HG03571 (cell line): ENCODE data around the gene ADCY1.

ENCODE experiments used
- ATAC-seq: cut with Tn5 transposase; IDR thresholded peaks from one replicate; pipeline ENCODE4 v1.9.1; 2021; ENCODE audit not compliant: unreplicated experiment

The ADCY1 gene

DNA sequence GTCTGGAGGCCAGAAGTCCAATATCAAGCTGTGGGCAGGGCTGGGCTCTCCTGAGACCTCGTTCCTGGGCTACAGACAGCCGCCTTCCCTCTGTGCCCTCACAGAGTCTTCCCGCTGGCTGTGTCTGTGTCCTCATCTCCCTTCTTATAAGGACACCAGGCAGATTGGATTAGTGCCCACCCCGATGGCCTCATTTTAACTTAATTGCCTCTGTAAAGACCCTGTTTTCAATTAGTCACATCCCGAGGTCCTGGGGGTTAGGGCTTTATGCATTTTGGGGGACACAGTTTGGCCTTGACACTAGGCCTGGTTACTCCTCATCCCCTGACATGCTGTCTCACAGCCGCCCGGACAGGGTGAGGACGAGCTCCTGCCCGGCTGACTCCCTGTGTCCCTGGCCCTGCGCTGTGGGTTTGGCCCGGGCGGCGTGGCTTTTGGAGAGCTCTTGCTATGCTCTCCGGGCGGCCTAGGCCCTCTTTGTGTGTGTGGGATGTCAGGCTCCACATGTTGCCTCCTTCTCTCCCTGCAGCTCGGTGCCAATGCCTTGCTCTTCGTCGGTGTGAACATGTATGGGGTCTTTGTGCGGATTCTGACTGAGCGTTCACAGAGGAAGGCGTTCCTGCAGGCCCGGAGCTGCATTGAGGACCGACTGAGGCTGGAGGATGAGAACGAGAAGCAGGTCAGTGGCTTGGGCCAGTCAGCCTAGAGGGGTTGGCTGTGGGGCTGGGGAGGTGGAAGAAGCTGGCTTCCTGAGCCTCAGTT lies 18.2 kb downstream of the ADCY1 start:
- no peak for ATAC-seq

DNA sequence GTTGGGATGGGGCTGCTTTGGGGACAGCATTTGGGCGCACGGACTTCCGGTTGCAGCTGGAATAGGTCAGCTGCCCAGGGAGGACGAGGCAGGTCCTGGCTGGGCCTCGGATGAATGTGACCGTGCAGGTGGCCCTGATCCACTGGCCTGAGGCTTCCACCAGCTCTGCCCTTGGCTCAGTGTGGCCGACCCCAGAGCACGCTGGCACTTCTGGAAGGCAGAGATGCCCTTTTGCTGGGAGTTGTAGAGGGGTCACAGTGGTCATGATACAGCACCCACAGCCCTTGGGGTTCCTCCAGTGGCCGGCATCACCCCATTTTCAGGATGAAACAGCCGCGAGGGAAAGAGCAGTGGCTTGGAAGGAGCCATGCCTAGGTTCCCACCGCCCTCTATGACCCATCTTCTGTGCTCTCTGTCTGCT lies 19.0 kb downstream of the ADCY1 start:
- no peak for ATAC-seq

DNA sequence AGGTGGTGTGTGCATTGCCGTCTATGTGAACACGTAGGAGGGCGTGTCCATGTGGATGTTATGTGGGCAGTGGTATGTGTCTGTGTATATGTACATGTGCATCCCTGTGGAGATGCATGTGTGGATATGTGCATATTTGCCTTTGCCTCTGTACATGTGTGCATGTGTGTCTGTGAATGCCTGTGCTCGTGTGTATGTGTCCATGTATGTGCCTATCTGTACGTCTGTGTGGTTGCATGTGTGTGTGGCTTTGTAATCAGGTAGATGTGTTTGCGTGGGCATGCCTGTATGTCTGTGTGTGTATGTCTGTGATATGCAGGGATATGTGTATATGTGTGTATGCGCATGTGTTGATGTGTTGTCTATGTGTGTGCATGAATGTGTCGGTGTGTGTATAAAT lies 19.7 kb downstream of the ADCY1 start:
- ATAC-seq, result no peak

DNA sequence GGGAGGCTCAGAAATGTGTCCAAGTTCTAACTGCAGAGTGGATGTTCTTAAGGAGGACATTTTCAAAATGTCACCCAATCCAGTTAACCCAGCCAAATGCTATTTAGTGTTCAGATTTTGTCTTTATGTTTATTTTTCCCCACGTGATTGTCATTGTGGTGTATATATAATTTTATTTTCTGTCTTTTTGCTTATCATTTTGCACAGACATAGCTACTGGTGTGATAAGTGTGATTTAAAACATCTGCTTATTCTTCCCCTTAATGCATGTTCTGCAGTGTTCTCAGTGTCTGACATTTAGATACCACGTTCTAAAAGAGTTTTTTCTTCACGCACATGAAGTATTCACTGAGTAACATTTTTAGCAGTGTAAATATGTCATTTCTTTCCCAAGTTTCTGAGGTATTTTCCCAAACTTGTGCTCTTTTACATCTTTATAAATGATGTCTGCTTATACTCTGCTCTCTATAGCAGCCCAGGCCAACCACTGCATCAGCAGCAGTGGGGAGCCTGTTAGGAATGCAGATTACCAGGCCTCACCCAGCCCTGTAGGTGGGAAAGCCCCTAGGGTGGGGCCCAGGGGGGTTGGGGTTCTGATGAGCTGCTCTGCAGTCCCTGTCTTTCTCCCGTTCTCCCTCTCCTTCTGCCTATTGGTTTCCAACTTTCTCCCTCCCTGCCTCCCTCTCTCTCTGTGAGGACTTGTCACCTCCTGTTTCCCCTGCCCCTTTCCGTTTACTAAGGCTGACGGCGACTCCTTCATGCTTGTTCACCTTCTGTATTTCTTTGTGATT lies 20.8 kb downstream of the ADCY1 start:
- no peak for ATAC-seq

DNA sequence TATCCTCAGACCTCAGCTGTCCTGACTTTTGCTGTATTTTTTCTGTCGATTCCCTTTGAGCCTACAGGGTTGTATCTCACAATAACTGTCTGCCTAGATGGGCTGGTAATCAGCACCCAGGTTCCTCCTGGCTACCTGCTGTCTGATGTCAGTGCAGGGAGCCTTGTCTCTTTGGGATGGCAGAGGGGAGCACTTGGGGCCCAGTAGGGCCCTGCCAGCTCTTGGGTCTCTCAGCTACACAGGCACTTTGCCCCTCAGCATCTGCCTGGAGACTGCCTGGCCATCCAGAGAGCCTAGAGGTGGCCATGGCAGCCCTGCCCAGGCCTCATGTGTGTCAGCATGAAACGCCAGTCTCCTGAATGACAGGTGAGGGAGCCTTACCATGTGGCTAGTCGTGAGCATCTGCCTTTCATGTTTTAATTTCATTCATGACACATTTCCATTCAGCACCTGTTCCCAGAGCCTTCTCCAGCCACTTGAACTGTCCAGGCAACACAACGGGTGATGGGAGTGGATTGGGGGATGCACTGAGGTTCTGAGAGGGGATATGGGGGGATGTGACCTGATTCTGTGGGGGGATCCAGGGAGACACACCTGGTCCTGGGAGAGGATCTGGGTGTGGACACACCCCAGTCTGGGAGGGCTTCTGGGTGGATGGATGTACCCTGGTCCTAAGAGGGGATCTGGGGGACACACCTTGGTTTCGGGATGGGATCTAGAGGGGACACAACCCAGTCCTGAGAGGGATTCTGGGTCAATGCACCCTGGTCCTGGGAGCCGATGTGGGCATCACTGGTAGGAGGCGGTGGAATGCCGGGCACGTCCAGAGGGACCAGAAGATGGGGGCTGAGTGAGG lies 21.9 kb downstream of the ADCY1 start:
- ATAC-seq, result no peak

DNA sequence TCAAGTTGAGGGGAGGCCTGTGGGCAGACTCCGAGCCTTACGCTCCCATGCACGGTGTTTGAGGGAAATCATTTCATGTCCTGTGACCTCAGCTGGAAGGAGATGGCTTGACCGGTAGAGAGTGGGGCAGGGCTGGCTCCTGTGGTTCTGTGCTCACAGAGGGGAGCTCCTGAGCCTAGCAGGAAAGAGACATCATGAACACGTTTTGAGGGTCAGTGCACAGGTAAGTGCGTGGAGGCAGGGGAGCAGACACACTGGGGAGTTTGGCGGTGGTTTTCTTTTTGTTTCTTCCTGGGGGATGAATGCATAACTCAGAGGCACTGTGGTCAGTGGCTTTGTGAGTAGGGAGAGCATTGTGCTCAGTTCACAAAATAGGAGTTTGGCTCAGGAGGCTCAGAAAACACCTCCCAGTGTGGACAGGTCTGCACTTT lies 22.5 kb downstream of the ADCY1 start:
- ATAC-seq, result no peak

DNA sequence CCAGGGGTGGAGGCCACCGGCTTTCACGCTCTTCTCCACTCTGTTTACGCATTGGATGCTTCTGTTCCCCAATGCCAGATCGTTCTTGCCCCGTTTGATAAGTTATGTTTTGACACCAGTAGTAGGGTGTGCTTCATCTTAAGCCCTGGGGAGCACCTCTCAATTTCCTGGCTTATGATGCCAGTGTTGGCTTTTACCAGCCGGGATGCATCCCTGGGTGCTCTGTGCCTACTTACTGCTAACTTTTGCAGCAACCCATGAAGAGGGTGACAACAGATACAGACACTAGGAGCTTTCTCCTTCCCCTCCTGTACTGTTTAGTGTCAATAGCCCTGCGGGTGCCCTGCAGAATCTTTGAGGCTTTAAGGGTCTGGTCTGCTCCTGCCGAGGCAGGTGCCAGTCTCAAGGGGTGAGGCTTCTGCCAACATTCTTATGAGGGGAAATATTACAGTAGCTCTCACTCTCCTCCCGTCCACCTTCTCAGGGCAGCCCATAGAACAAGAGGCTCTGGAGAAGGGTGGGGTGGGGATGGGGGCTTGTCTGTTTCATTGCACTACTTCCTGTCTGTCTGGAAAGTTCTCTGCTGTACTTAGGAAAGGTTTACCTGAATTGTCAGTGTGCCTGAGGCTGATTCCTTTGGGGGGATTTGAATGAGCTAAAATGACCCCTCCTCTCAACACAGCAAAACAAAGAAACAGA lies 23.3 kb downstream of the ADCY1 start:
- ATAC-seq, result no peak

DNA sequence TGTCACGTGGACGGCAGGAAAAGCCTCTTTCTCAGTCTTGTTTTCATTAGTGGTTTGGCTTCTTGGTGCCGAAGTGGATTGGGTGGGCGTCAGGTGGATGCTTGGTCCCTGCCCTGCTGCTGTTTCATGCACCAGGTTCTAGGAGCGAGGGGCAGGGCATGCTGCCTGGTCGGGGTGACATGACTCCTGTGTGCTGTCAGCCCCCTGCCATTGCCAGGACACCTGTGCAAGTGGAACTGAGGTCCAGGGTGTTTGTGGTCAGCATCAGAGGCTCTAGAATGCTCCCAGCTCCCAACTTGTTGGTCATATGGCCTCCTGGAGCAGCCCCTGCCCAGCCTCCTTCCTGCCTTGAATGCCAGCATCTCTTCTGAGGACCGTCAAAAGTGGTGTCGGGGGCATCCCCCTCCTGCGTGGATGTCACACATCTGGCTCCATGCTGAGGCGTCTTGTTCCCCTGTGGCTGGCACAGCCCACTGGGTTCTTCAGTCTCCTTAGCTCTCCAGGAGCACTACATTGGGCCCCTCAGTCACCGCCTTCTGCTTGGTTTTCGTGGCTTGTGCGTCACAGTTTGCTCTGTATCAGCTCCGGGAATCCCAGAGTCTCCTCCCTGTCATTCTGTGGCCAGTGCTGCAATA lies 24.8 kb downstream of the ADCY1 start:
- no peak for ATAC-seq

DNA sequence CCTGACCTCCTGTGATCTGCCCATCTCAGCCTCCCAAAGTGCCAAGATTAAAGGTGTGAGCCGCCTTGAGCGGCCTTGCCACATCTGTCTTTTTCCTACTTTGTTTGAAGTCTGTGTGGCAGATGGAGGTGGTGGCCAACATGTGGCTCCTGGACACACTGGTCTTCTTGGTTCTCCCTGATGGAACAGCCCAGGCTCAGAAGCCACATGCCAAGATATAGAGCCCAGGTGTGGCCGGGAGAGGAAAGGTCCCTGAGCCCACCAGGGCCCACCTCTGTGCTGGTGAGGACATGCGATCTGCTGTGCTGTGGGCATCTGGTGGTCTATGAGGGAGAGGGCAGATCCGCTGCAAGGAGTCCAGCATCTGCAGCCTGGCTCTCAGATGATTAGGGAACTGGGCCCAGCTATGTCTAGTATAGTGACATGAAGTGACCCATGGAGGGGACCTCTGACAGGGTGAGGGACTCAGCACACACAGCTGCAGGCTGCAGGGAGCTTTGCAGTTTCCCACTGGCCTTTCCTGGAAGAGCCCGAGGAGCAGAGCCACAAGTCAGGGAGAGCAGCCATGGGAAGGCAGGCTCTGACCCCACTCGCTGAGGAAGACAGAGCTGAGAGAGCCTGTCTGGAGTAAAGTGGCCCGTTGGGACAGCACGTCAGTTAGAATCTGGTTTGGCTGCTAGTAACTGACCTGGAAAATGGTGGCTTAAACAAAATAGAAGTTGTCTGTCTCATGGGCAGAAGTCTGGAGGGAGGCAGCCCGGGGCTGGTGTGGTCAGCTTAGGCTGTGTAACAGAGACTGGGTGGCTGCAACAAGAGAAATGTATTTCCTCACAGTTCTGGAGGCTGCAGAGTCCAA lies 25.9 kb downstream of the ADCY1 start:
- no peak for ATAC-seq

DNA sequence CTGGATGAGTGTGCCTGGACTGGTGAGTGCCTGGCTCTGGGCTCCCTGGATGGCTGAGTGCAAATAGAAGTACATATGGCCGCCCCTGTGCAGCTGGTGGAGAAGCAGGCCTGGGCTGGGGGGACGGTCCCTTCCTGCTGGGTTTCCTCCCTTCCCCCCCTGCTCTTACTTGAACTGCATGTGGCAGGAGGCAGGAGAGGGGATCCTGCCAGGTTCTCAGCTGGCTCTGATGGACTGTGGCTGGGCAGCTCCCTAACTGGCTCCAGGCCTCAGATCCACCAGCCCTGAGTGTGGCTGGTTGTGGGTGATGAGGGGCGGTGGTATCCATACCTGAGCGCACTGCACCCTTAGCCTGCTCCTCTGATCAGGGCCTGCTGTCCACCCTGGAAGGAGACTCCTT lies 26.9 kb downstream of the ADCY1 start:
- no peak for ATAC-seq

DNA sequence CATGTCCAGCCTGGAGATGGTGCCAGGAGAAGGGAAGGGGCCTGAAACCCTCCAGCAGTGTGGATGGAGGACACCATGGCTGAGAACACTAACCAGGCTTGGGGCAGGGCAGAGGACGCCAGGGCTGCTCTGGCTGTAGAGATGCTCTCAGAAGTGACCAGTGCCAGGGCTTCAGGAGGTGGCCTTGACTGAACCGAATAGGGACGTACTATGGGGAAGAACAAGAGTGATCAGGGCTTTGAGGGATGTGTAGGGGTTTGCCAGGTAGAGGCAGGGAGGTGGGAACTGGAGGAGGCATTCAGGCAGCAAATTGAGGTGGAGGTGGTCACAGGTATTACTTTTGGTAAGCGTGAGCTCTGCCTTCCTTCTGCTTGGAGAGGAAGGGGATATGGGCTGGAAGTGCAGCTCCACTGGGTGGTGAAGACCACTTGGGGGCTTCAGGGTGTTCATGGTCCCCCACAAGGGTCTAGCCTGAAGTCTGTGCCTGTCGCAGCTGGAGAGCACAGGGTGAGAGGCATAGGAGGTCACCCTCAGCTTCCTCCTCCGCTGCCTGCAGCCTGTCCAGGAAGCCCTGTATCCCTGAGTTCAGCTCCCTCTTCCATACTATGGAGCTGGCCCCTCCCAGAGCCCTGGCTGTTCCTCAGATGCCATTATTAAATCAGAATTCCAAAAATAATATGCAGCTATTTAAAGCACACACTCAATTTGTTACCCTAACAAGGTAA lies 27.8 kb downstream of the ADCY1 start:
- ATAC-seq, result no peak

DNA sequence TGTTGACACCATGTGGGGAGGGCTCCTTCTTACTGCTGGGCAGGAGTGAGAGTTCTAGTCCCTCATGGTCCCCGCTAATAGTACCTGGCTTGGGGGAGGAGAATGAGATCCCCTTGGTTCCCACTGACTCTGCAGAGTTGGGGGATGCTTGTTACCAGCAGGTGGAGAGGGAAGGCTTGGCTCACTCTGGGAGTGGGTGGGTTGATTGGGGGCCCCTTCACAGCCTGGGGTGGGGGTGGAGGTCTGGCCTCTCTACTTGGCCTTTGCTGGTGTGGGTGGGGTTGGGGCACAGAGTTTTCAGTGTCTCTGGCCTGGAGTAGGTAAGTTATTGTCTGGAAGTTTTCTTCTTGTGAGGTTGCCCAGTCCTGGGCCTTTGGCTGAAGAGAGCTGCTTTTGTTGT lies 31.9 kb downstream of the ADCY1 start:
- no peak for ATAC-seq

DNA sequence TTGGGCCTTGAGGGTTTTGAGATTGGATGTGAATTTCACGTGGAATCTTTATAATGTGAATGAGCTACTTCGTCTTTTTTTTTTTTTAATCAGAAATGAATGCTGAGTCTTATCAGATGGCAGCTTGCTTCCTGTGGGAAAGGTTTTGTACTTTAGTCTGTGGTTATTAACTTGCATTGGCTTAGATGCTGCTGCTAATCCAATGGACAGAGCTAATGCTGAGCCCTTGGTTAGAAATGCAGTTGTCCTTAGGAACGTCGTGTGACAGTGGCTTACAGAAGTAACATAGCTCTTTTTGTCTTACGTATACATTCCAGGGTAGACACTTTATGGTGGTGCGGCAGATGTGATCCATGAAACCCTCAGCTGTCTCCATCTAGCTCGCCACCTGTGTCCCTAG lies 32.8 kb downstream of the ADCY1 start:
- ATAC-seq, result no peak

DNA sequence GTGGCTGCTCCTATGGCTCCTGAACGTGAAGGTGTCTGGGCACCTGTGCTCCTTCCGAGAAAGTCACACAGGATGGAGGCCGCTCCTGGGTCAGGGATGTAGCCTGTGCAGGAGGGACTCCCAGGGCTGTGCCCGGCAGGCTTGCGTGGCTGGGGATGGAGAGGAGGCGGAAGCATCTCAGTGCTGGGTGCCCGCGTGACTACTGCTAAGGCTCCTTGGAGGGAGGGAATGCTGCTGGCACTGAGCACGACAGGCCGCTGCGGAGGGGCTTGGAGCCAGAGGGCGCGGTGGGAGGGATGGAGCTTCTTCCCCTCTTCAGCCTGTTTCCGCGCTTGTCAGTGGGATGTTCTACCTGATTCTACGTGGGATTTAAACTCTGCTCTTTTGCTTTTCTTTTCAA lies 35.0 kb downstream of the ADCY1 start:
- no peak for ATAC-seq

DNA sequence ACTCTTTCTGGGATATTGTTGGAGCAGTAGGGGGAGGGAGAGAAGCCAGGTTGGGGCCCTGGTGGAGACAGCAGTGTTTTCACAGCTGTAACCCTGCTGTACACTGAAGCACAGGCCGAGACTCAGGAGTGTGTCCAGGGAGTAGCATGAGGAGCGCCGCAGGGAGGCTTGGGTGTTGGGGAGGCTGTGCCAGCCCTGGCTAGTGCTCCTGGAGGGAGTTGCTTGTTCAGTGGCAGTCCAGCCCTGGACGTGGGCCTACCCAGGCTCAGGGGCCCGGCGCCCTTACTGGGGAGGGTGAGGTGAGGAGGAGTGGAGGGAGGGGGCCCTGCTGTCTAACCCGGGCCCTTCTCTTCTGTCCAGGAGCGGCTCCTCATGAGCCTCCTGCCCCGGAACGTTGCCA lies 35.9 kb downstream of the ADCY1 start:
- no peak for ATAC-seq

DNA sequence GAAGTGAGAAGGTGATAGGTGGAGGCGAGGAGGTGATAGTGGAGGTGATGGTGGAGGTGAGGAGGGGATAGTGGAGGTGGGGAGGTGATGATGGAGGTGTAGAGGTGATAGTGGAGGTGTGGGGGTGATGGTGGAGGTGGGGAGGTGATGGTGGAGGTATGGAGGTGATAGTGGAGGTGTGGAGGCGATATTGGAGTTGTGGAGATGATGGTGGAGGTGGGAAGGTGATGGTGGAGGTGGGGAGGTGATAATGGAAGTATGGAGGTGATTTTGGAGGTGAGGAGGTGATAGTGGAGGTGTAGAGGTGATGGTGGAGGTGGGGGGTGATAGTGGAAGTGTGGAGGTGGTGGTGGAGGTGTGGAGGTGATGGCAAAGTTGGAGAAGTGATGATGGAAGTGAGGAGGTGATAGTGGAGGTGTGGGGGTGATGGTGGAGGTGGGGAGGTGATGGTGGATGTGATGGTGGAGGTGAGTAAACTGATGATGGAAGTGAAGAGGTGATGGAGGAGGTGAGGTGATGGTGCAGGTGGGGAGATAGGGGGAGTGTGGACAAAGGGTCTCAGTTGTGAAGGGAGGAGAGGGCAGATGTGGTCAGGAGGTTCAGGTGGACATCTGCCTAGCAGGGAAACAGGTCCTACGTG lies 36.6 kb downstream of the ADCY1 start:
- no peak for ATAC-seq

DNA sequence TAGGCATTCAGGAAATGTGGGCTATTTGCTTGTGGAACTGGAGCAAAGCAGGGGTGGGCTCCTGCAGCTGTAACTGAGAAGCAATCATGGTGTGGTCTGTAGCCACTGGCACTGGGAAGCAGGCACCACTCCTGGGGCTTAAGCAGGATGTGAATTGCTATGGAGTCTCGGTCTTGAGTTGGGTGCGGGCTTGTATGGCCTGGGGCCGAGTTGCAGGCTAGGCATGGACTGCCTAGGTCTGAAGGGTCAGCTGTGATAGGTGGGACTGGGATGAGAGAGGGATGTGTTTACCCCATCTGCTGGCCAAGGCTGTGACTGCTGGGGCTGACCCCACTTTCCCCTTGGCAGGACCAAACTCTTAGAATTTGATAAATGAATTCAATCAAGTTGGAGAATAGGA lies 43.0 kb downstream of the ADCY1 start:
- no peak for ATAC-seq

DNA sequence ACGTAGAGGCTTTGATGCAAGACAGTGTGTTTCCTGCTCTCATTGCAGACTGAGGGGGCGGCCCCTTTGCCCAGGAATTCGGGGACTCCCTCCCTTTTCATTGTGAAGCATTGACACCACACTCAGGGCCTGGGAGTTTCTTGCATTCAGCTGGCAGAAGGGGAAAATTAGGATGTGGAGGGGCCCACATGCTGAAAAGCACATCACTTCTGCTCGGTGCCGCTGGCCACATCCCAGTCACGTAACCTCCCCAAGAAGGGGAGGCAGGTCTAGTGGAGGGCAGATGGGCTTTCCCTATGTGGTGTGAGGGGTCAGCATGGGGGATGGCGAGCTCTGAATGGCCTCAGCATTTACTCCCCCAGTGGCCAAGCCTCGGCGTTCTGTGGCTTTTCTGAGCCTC lies 47.9 kb downstream of the ADCY1 start:
- ATAC-seq, result no peak
